ENCODE measurements around the gene CDON.

The CDON gene

DNA sequence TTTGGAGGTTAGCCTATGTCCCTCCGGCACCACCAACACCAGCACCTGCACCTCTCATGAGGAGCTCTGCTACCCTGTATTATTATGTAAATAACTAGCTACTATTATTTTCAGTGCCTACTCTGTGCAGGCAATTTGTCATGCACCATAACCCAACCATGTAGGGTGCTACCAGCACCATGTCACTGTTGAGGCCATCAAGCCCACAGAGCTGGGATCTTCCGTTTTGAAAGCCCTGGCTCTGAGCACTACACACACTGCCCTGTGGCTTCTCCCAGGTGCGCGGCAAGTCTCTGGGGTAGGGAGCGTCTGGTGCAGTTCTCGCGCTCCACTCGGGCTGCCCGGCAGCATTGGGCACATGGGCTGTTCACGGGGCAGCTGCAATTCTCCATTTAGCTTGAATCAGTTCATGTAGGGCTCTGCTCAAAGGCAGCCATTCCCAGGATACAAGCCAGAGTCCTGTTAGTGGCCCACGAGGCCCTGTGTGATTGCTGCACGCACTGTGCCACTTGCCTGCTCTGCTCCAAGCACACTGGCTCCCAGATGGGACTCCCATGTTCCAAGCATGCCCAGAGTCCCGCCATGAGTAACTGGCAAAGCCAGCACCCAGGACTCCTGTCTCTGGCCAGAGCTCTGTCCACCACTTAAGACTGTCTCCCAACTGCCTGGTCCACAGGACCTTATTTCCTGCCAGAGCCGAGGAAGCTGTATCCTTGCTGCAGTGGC, 42.5 kb upstream of the CDON start:
- DNase-seq (ENCODE audit: low read depth): no peak
- H3K4me3 ChIP-seq (ENCODE audit: low read depth, low read length): no peak overlapping the region
- TF ChIP-seq, protein P1, sequence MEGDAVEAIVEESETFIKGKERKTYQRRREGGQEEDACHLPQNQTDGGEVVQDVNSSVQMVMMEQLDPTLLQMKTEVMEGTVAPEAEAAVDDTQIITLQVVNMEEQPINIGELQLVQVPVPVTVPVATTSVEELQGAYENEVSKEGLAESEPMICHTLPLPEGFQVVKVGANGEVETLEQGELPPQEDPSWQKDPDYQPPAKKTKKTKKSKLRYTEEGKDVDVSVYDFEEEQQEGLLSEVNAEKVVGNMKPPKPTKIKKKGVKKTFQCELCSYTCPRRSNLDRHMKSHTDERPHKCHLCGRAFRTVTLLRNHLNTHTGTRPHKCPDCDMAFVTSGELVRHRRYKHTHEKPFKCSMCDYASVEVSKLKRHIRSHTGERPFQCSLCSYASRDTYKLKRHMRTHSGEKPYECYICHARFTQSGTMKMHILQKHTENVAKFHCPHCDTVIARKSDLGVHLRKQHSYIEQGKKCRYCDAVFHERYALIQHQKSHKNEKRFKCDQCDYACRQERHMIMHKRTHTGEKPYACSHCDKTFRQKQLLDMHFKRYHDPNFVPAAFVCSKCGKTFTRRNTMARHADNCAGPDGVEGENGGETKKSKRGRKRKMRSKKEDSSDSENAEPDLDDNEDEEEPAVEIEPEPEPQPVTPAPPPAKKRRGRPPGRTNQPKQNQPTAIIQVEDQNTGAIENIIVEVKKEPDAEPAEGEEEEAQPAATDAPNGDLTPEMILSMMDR (IDR thresholded peaks at IDR 0.05; ENCODE audit: low read depth, low read length, missing control alignments): no peak
- in situ Hi-C loops (cut with HindIII; ENCODE audit: low sequenced_read_pairs): no loop called here

GRCh38 chr11:126104420-126104819, 41.8 kb upstream of the CDON start:
- in situ Hi-C loops (cut with HindIII; ENCODE audit: low sequenced_read_pairs): no loop called here
- TF ChIP-seq, protein P1 (IDR thresholded peaks at IDR 0.05; ENCODE audit: low read depth, low read length, missing control alignments): no peak
- DNase-seq (ENCODE audit: low read depth): no peak
- no peak overlapping the region for H3K4me3 ChIP-seq (ENCODE audit: low read depth, low read length)

- TF ChIP-seq, protein P1 (IDR thresholded peaks at IDR 0.05; ENCODE audit: low read depth, low read length, missing control alignments): no peak
- H3K4me3 ChIP-seq (ENCODE audit: low read depth, low read length): no peak overlapping the region
- DNase-seq (ENCODE audit: low read depth): no peak
- in situ Hi-C loops (cut with HindIII; ENCODE audit: low sequenced_read_pairs): no loop called here
Observed at GRCh38 chr11:126103150-126103549, 40.5 kb upstream of the CDON start.

- TF ChIP-seq, protein P1 (IDR thresholded peaks at IDR 0.05; ENCODE audit: low read depth, low read length, missing control alignments): no peak
- no peak overlapping the region for H3K4me3 ChIP-seq (ENCODE audit: low read depth, low read length)
- no peak for DNase-seq (ENCODE audit: low read depth)
- in situ Hi-C loops (cut with HindIII; ENCODE audit: low sequenced_read_pairs): no loop called here
Observed at GRCh38 chr11:126102436-126102981, 39.8 kb upstream of the CDON start.

DNA sequence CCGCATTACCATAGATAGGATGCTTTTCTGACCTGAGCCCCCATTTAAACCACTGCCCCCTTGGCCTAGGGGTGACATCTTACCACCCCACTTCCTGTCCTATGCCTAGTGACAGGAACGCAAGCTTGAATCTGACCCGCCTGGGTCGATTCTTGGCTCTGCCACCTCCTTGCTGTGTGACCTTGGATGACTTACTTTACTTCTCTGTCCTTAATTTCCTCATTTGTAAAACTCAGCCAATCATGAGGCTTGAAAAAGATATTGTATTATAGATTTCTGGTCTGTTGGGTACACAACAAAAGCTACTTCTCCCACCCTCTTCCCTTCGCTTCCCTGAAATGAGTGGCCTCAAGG, 39.2 kb upstream of the CDON start:
- in situ Hi-C loops (cut with HindIII; ENCODE audit: low sequenced_read_pairs): no loop called here
- TF ChIP-seq, protein P1 (IDR thresholded peaks at IDR 0.05; ENCODE audit: low read depth, low read length, missing control alignments): no peak
- no peak overlapping the region for H3K4me3 ChIP-seq (ENCODE audit: low read depth, low read length)
- DNase-seq (ENCODE audit: low read depth): no peak

- TF ChIP-seq, protein P1 (IDR thresholded peaks at IDR 0.05; ENCODE audit: low read depth, low read length, missing control alignments): no peak
- H3K4me3 ChIP-seq (ENCODE audit: low read depth, low read length): no peak overlapping the region
- in situ Hi-C loops (cut with HindIII; ENCODE audit: low sequenced_read_pairs): no loop called here
- peak; percentile 33 for DNase-seq (ENCODE audit: low read depth)
Observed at GRCh38 chr11:126101251-126101929, 38.7 kb upstream of the CDON start.
